Ishikawa (cell line): ENCODE measurements around the gene OMA1.

Source experiments
- CREB1 ChIP-seq: IDR thresholded peaks from 2 replicates; pipeline ENCODE4 v1.6.1; 2012; ENCODE audit warnings: low read depth
- EP300 ChIP-seq: IDR thresholded peaks from 2 replicates; pipeline ENCODE4 v1.6.1; 2012; ENCODE audit warnings: borderline replicate concordance
- RAD21 ChIP-seq: IDR thresholded peaks from 2 replicates; pipeline ENCODE4 v1.6.1; 2012; ENCODE audit warnings: low read depth
- TEAD4 ChIP-seq: IDR thresholded peaks from 2 replicates; pipeline ENCODE4 v1.6.1; 2012
- YY1 ChIP-seq: IDR thresholded peaks from 2 replicates; pipeline ENCODE4 v1.6.1; 2012; ENCODE audit warnings: low read depth

DNA sequence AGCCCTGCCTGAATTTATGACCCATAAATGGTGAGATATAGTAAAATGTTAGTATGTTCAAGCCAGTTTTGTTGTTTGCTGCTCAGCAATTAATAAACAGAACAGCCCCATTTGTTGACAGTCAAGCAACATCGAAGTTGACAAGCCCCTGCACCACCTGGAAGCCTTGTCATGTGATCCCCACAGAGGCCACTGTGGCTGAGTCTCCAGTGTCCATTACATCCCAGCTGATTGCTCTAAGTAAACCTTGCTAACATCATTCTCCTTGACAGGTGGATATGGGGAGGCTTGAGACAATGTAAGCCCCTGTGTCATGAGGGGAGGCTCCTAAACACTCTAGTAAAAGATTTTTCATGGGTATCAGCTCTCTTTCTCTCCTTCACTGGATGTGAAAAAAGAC is 48.0 kb upstream of the OMA1 start:
- TF ChIP-seq EP300 (no peak), RAD21 (no peak), YY1 (no peak), TEAD4 (no peak), CREB1 (no peak)
